Mucosa of stomach (tissue), 1 donor: ENCODE measurements around the gene AUTS2.

ENCODE experiments used
- H3K27me3 ChIP-seq: one replicate; pipeline ENCODE4 v1.7.0; 2013; ENCODE audit warnings: mild to moderate bottlenecking, low read length; ENCODE audit not compliant: control insufficient read depth, insufficient read depth
- H3K36me3 ChIP-seq: one replicate; pipeline ENCODE4 v1.7.0; 2013; ENCODE audit warnings: low read length; ENCODE audit not compliant: control insufficient read depth, insufficient read depth
- H3K4me1 ChIP-seq: one replicate; pipeline ENCODE4 v1.7.0; 2013; ENCODE audit warnings: mild to moderate bottlenecking, low read length; ENCODE audit not compliant: control insufficient read depth, insufficient read depth
- H3K4me3 ChIP-seq: one replicate; pipeline ENCODE4 v1.7.0; 2013; ENCODE audit warnings: low read length
- H3K9ac ChIP-seq: one replicate; pipeline ENCODE4 v1.7.0; 2013; ENCODE audit warnings: mild to moderate bottlenecking, low read length, moderate library complexity
- H3K9me3 ChIP-seq: one replicate; pipeline ENCODE4 v1.7.0; 2013; ENCODE audit warnings: mild to moderate bottlenecking, low read length, moderate library complexity; ENCODE audit not compliant: control insufficient read depth
- donor health status: Pancreatic carcinoma.

AUTS2 gene

GRCh38 chr7:70710011-70710480, 1111.8 kb downstream of the AUTS2 start:
- Histone ChIP-seq H3K9ac (no peak overlapping the region), H3K36me3 (no peaks in the 10 kb centered on the region), H3K9me3 (no peaks in the 10 kb centered on the region), H3K27me3 (peaks cover 67% of the 10 kb centered on the region), H3K4me3 (no peak overlapping the region), H3K4me1 (no peaks in the 10 kb centered on the region)

DNA sequence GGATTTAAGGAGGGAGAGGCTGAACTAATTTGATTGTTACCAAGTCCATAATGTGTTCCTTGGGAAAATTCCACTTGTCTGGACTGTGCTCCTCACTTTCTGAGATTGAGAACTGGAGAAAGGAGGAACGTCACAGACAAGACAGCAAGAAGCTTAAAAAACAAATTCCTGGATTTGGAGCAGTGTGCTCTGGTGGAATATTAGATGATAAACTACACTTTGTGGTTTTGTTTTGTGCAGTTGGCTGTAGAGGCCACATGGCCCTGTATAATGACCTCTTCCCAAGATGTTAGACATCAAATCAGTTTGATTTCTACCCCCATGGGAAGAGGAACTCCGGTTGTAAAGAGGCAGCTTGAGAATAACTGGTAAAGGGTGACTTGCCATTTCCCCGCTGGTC, 1112.4 kb downstream of the AUTS2 start:
- Histone ChIP-seq H3K9me3 (no peaks in the 10 kb centered on the region), H3K27me3 (peaks cover 63% of the 10 kb centered on the region), H3K36me3 (no peaks in the 10 kb centered on the region), H3K4me1 (no peaks in the 10 kb centered on the region), H3K4me3 (no peak overlapping the region), H3K9ac (no peak overlapping the region)

GRCh38 chr7:70711452-70711851, 1113.2 kb downstream of the AUTS2 start:
- Histone ChIP-seq H3K4me1 (no peaks in the 10 kb centered on the region), H3K9me3 (no peaks in the 10 kb centered on the region), H3K36me3 (no peaks in the 10 kb centered on the region), H3K27me3 (peaks cover 55% of the 10 kb centered on the region), H3K9ac (no peak overlapping the region), H3K4me3 (no peak overlapping the region)

DNA sequence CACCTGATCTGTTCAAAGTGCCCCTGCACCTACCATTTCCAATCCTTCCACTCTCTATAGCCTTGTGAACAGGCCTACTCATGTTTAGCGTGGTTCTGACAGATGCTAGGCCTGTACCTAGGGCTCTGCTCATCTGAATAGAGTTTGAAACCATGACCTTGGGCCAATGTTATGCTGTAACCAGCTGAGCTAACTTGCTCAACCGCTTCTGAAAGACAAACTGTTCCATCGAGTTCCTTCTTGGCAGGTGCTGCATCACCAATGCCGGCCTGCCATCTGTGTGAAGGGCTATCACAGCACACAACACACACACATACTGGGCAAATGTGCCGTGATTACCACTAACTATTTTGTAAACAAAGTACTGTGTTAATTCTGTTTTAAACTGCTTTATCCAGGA, 1114.7 kb downstream of the AUTS2 start:
- Histone ChIP-seq H3K4me3 (no peak overlapping the region), H3K36me3 (no peaks in the 10 kb centered on the region), H3K27me3 (peaks cover 40% of the 10 kb centered on the region), H3K4me1 (no peaks in the 10 kb centered on the region), H3K9me3 (no peaks in the 10 kb centered on the region), H3K9ac (no peak overlapping the region)

GRCh38 chr7:70714506-70715038, 1116.3 kb downstream of the AUTS2 start:
- no peaks in the 10 kb centered on the region for H3K36me3 ChIP-seq
- H3K4me1 ChIP-seq = no peaks in the 10 kb centered on the region
- no peak overlapping the region for H3K4me3 ChIP-seq
- H3K9ac ChIP-seq = no peak overlapping the region
- no peaks in the 10 kb centered on the region for H3K9me3 ChIP-seq
- H3K27me3 ChIP-seq = peaks cover 34% of the 10 kb centered on the region

GRCh38 chr7:70717553-70718329, 1119.5 kb downstream of the AUTS2 start:
- Histone ChIP-seq H3K9me3 (no peaks in the 10 kb centered on the region), H3K27me3 (peaks cover 4% of the 10 kb centered on the region), H3K36me3 (no peaks in the 10 kb centered on the region), H3K4me1 (no peaks in the 10 kb centered on the region), H3K4me3 (no peak overlapping the region), H3K9ac (no peak overlapping the region)

GRCh38 chr7:70719125-70719524, 1120.8 kb downstream of the AUTS2 start:
- H3K4me1 ChIP-seq = no peaks in the 10 kb centered on the region
- H3K4me3 ChIP-seq = no peak overlapping the region
- H3K36me3 ChIP-seq = no peaks in the 10 kb centered on the region
- no peaks in the 10 kb centered on the region for H3K9me3 ChIP-seq
- no peaks in the 10 kb centered on the region for H3K27me3 ChIP-seq
- no peak overlapping the region for H3K9ac ChIP-seq

DNA sequence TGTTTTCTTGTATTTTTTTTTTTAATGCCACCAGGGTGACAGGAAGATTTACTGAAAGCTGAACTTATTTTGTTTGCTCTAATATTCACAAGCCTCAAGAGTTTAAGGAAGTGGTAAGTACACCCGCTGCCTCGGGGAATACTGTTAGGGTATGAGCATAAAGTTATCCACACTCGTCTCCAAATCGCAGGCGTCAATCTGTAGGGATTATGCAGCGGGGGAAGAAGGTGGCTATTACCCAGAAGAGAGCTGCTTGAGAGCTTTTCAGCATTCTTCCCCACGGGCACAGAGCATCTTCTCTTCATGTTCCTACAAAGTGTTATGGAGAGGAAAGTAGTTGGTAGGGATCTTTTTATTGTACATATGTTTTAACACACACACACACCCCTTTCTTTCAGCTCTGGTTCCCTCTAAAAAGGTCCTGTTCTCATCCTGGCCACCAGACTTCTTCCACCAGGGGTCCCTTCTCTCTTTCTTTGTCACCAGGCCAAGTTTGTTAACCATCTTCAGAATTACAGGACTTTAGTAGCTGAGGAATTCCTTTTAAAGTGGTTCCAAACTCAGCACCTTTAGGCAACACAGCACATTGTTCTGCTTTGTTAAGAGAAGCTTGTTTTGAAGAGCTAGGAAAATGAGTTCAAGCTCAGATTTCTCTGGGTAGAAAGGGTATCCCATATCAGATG, 1122.1 kb downstream of the AUTS2 start:
- no peaks in the 10 kb centered on the region for H3K4me1 ChIP-seq
- H3K36me3 ChIP-seq = no peaks in the 10 kb centered on the region
- no peaks in the 10 kb centered on the region for H3K27me3 ChIP-seq
- H3K9ac ChIP-seq = no peak overlapping the region
- no peaks in the 10 kb centered on the region for H3K9me3 ChIP-seq
- H3K4me3 ChIP-seq = no peak overlapping the region

- H3K27me3 ChIP-seq = no peaks in the 10 kb centered on the region
- no peaks in the 10 kb centered on the region for H3K9me3 ChIP-seq
- H3K4me1 ChIP-seq = no peaks in the 10 kb centered on the region
- H3K9ac ChIP-seq = no peak overlapping the region
- H3K36me3 ChIP-seq = no peaks in the 10 kb centered on the region
- H3K4me3 ChIP-seq = no peak overlapping the region
Observed at GRCh38 chr7:70721500-70721899, 1123.2 kb downstream of the AUTS2 start.

DNA sequence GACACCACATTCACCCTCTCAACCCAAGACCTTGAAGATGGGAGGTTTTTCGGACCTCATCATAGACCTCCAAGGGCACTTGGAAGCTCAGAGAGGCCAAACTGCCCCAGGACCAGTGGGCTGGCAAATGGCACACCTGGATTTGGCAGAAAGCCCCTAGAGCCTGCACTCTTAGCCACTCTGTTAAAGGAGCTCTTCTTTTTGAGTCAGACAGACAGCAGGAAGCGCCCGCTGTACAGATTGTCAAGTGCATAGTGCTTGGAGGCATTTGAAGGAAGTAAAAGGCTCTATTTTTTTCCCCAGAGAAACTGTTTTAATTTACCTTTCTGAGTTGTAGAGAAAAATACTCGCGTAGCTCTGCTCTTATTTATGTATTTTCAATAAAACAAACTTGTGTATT, 1125.1 kb downstream of the AUTS2 start:
- no peaks in the 10 kb centered on the region for H3K9me3 ChIP-seq
- no peaks in the 10 kb centered on the region for H3K4me1 ChIP-seq
- no peak overlapping the region for H3K9ac ChIP-seq
- H3K27me3 ChIP-seq = no peaks in the 10 kb centered on the region
- no peaks in the 10 kb centered on the region for H3K36me3 ChIP-seq
- no peak overlapping the region for H3K4me3 ChIP-seq

DNA sequence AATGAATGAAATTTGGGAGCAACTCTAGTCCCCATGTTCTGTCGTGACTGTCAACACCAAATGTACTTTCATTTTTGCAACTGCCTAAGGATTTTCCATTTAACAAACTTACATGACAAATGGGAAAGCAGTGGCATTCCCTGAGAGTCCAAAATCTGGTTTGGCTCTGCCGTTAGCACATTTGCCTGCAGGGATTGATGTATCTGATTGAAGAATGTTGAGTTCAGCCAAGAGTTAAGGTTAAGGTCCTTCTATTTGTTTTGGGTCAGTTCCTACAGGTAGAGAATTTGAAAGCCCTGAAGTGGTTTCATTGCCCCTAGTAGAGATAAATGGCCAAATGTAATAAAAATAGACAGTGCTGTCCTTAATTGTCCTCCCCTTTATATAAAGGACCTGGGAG, 1127.2 kb downstream of the AUTS2 start:
- Histone ChIP-seq H3K9me3 (no peaks in the 10 kb centered on the region), H3K27me3 (no peaks in the 10 kb centered on the region), H3K36me3 (no peaks in the 10 kb centered on the region), H3K4me1 (no peaks in the 10 kb centered on the region), H3K9ac (no peak overlapping the region), H3K4me3 (no peak overlapping the region)

GRCh38 chr7:70726294-70726693, 1128.0 kb downstream of the AUTS2 start:
- H3K9ac ChIP-seq = no peak overlapping the region
- H3K4me3 ChIP-seq = no peak overlapping the region
- H3K36me3 ChIP-seq = no peaks in the 10 kb centered on the region
- H3K9me3 ChIP-seq = no peaks in the 10 kb centered on the region
- H3K4me1 ChIP-seq = no peaks in the 10 kb centered on the region
- H3K27me3 ChIP-seq = no peaks in the 10 kb centered on the region
